ENCODE measurements around the gene CREG2. TPM values are rescaled to one million over a fixed set of nuclear protein-coding genes. Genes with fewer than 3 reads are reported as not detected.
A peak's percentile ranks its signal among the peaks of the same experiment; 100 is the strongest.

The CREG2 gene
- total RNA-seq, 4 donors from 2014 or later = not detected

- Histone ChIP-seq H3K4me3 (no peak overlapping the region), H3K36me3 (no peaks in the 10 kb centered on the region), H3K9me3 (no peaks in the 10 kb centered on the region), H3K27me3 (no peaks in the 10 kb centered on the region), H3K4me1 (no peaks in the 10 kb centered on the region), H3K27ac (no peak overlapping the region)
- no peak for ATAC-seq
- TF ChIP-seq CTCF (IDR thresholded peaks at IDR 0.05 in 4 of 5, conservative IDR thresholded peaks at IDR 0.05 in 1 of 5) (no peak), POLR2A (IDR thresholded peaks at IDR 0.05) (no peak)
- intact Hi-C loops (cut with DNase I; ENCODE audit: low total_unique reads) (no loop called here), in situ Hi-C loops (cut with MboI; ENCODE audit: low sequenced_read_pairs in 4 of 4) (loop anchor here in 1 of 4 donors (25.0 kb wide), 1 partner anchor 507 kb away; no protein-coding TSS in a partner anchor)
- no peak for DNase-seq
Measured at GRCh38 chr2:101330253-101330933, 56.9 kb downstream of the CREG2 start.

GRCh38 chr2:101329026-101329425, 58.3 kb downstream of the CREG2 start:
- Histone ChIP-seq H3K27ac (no peak overlapping the region), H3K4me3 (no peak overlapping the region), H3K4me1 (no peaks in the 10 kb centered on the region), H3K36me3 (no peaks in the 10 kb centered on the region), H3K9me3 (no peaks in the 10 kb centered on the region), H3K27me3 (no peaks in the 10 kb centered on the region)
- in situ Hi-C loops (cut with MboI; ENCODE audit: low sequenced_read_pairs in 4 of 4) = loop anchor here in 1 of 4 donors (25.0 kb wide), 1 partner anchor 508 kb away; no protein-coding TSS in a partner anchor
- TF ChIP-seq POLR2A (IDR thresholded peaks at IDR 0.05) (no peak), CTCF (IDR thresholded peaks at IDR 0.05 in 4 of 5, conservative IDR thresholded peaks at IDR 0.05 in 1 of 5) (no peak)
- intact Hi-C loops (cut with DNase I; ENCODE audit: low total_unique reads) = no loop called here
- ATAC-seq (no peak), DNase-seq (no peak)

GRCh38 chr2:101328474-101329007, 58.8 kb downstream of the CREG2 start:
- no peaks in the 10 kb centered on the region for H3K9me3 ChIP-seq
- in situ Hi-C loops (cut with MboI; ENCODE audit: low sequenced_read_pairs in 4 of 4) (loop anchor here in 1 of 4 donors (25.0 kb wide), 1 partner anchor 509 kb away; no protein-coding TSS in a partner anchor), intact Hi-C loops (cut with DNase I; ENCODE audit: low total_unique reads) (no loop called here)
- H3K27me3 ChIP-seq = no peaks in the 10 kb centered on the region
- no peak overlapping the region for H3K27ac ChIP-seq
- no peaks in the 10 kb centered on the region for H3K36me3 ChIP-seq
- no peaks in the 10 kb centered on the region for H3K4me1 ChIP-seq
- ATAC-seq (peak; percentile 33 to 58), DNase-seq (peak in 1 of 2 donors; percentile 25)
- TF ChIP-seq POLR2A (IDR thresholded peaks at IDR 0.05) (no peak), CTCF (IDR thresholded peaks at IDR 0.05 in 4 of 5, conservative IDR thresholded peaks at IDR 0.05 in 1 of 5) (no peak)
- H3K4me3 ChIP-seq = no peak overlapping the region

GRCh38 chr2:101327863-101328394, 59.4 kb downstream of the CREG2 start:
- H3K4me3 ChIP-seq = no peak overlapping the region
- TF ChIP-seq CTCF (IDR thresholded peaks at IDR 0.05 in 4 of 5, conservative IDR thresholded peaks at IDR 0.05 in 1 of 5) (no peak), POLR2A (IDR thresholded peaks at IDR 0.05) (no peak)
- H3K36me3 ChIP-seq = no peaks in the 10 kb centered on the region
- H3K27ac ChIP-seq = no peak overlapping the region
- ATAC-seq (no peak), DNase-seq (no peak)
- no peaks in the 10 kb centered on the region for H3K4me1 ChIP-seq
- H3K27me3 ChIP-seq = no peaks in the 10 kb centered on the region
- no peaks in the 10 kb centered on the region for H3K9me3 ChIP-seq
- in situ Hi-C loops (cut with MboI; ENCODE audit: low sequenced_read_pairs in 4 of 4) = loop anchor here in 1 of 4 donors (25.0 kb wide), 1 partner anchor 509 kb away; no protein-coding TSS in a partner anchor
- intact Hi-C loops (cut with DNase I; ENCODE audit: low total_unique reads) = no loop called here

Measured in gastrocnemius medialis (tissue), 4 donors.